GM12875 (cell line): Measurements from ENCODE around the gene CREB3L2.
"Not testable (repeated sequence)": the region's sequence is repeated elsewhere in the genome, so short reads cannot be mapped to it uniquely, and the experiment has no call there.

Source experiments
- H3K4me3 ChIP-seq: one replicate; pipeline ENCODE4 v1.5.1; 2011; ENCODE audit warnings: low read depth, low read length, control low read depth
- TF ChIP-seq, protein P1 (sequence below): IDR thresholded peaks from 2 replicates; pipeline ENCODE4 v1.5.1; 2011; ENCODE audit warnings: low read depth, mild to moderate bottlenecking, control low read depth, inconsistent platforms, low read length, moderate library complexity, borderline replicate concordance; ENCODE audit not compliant: insufficient read depth

The CREB3L2 gene

DNA sequence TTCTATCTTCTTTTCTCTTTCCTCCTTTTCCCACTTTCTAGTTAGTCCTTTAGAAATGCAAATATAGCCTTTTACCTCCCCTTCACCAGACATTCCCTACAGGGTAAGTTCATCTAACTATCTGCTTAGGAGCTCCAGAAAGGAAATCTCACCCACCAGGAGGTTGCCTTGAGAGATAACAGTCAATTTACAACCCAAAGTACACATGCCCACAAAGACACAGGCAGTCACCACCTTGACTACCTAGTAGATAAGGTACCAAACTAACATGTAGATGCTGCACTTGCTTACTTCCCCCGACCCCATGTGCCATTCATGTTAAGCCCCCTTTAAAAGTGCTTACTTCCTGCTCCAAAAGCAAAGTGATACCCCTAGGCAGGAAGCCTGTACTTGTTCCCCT is 12.8 kb upstream of the CREB3L2 start:
- TF ChIP-seq, protein P1, sequence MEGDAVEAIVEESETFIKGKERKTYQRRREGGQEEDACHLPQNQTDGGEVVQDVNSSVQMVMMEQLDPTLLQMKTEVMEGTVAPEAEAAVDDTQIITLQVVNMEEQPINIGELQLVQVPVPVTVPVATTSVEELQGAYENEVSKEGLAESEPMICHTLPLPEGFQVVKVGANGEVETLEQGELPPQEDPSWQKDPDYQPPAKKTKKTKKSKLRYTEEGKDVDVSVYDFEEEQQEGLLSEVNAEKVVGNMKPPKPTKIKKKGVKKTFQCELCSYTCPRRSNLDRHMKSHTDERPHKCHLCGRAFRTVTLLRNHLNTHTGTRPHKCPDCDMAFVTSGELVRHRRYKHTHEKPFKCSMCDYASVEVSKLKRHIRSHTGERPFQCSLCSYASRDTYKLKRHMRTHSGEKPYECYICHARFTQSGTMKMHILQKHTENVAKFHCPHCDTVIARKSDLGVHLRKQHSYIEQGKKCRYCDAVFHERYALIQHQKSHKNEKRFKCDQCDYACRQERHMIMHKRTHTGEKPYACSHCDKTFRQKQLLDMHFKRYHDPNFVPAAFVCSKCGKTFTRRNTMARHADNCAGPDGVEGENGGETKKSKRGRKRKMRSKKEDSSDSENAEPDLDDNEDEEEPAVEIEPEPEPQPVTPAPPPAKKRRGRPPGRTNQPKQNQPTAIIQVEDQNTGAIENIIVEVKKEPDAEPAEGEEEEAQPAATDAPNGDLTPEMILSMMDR: no peak
- no peak overlapping the region for H3K4me3 ChIP-seq

DNA sequence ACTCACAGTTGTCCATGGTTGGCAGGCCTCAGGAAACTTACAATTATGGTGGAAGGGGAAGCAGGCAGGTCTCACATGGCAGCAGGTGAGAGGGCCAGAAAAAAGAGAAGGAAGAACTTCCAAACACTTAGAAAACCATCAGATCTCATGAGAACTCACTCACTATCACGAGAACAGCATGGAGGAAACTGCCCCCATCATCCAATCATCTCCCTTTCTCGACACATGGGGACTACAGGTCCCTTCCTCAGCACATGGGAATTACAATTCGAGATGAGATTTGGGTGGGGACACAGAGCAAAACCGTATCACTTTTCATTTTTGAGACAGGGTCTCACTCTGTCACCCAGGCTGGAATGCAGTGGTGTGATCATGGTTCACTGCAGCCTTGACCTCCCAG is 12.3 kb upstream of the CREB3L2 start:
- H3K4me3 ChIP-seq: not testable (repeated sequence)

DNA sequence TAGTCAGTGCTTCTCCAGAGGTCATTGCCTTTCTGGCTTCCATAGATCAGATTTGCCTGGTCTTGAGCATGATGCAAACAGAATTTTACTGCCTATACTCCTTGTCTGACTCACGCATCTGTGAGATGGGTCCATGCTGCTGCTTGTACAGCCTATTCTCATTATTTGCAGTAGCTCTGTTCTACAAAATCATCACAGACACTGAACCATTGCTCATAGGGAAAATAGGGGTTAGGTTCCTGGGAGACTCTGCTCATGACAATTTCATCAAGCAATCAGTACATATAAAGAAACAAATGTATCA is 7.4 kb upstream of the CREB3L2 start:
- H3K4me3 ChIP-seq: no peak overlapping the region
- TF ChIP-seq, protein P1: no peak

DNA sequence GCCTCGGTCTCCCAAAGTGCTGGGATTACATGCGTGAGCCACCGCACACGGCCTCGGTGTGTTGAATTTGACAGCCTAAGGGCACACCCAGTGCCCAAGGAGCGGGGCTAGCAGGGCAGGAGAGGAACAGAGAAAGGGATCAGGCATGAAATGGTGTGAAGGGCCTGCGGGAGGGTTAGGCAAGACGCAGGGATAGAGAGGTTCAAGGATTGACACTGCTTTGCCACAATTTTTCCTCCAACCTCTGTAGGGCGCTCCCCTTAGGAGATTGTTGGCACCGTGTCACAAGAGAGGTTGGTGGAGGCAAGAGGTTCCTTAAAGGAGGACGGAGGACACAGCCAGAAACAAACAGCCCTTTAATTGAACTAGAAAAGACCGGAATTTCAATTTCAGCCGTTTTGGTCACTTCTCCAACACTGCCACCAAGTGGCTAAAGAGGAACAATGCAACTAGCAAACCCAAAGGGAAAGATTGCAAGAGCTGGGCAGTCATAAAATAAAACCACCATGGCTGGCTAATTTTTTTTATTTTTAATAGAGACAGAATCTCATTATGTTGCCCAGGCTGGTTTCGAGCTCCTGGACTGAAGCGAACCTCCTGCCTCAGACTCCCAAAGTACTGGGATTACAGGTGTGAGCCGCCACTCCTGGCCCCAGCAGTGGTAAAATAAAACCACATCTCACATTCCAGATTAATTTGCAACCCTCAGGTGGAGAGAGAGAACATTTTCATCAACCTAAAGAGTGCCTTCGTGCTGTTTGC is 6.9 kb upstream of the CREB3L2 start:
- no peak overlapping the region for H3K4me3 ChIP-seq
- TF ChIP-seq, protein P1: peak; percentile 67

DNA sequence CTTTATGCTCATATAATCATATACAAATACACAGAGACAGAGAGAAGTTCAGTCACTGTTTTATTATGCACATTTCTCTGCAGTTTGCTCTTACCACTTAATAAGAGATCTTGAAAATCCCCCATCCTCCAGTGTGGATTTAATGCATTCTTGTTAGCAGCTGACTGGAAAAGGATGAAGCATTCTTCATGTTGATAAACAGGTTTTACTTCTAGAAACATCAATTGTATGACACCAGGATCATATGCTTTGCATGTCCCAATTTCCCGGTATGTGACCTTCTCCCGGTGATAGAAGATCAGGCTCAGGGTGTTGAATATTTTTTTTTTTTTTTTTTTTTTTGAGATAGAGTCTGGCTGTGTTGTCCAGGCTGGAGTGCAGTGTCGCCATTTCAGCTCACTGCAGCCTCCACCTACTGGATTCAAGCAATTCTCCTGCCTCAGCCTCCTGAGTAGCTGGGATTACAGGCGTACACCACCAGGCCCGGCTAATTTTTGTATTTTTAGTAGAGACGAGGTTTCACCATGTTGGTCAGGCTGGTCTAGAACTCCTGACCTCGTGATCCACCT is 6.2 kb upstream of the CREB3L2 start:
- no peak overlapping the region for H3K4me3 ChIP-seq
- TF ChIP-seq, protein P1: no peak

DNA sequence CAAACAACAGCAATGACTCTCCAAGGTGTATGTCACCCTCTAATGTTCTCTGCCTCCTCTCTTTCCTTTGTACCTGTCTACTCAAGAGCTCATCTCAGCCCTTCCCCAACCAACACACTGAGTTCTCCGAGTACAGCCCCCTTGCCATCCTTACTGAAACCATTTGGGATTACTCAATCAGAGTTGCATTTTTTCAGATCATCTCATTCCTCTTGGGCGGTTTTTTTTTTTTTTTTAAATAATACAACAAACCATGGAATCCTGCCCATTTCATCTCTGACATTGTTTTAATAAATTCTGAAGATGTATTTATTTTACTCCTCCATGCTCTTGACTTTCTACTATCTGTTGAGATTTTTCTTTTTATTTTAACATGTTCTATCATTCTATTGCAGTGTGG is 4.2 kb upstream of the CREB3L2 start:
- H3K4me3 ChIP-seq: no peak overlapping the region
- TF ChIP-seq, protein P1: no peak

- TF ChIP-seq, protein P1: no peak
- H3K4me3 ChIP-seq: no peak overlapping the region
Measured at GRCh38 chr7:138004936-138005335, 3.0 kb upstream of the CREB3L2 start.
